ENCODE measurements around the gene NPIPA3. TPM values are rescaled to one million over a fixed set of nuclear protein-coding genes. Genes with fewer than 3 reads are reported as not detected.
"Not testable (repeated sequence)": the region's sequence is repeated elsewhere in the genome, so short reads cannot be mapped to it uniquely, and the experiment has no call there.

Gene NPIPA3
- total and polyA plus RNA-seq, 4 experiments from 2014 or later, result 0.30 to 2.9 (median 2.5) TPM; not detected in 1

DNA sequence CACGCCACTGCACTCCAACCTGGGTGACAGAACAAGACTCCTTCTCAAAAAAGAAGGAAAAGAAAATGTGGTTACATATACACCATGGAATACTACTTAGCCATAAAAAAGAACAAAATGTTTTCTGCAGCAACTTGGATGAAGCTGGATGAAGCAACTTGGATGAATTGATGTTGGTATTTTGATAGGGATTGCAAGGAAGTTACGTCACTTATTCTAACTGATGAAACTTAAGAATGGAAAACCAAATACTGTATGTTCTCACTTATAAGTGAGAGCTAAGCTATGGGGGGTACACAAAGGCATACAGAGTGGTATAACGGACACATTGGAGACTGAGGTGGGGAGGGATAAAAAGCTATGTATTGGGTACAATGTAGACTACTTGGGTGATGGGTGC lies 26.6 kb upstream of the NPIPA3 start:
- H3K36me3 ChIP-seq (ENCODE audit: insufficient read depth, low read length), result no peaks in the 10 kb centered on the region
- DNase-seq, result no peak
- no peak overlapping the region for H3K4me3 ChIP-seq (ENCODE audit: low read length in 2 of 2)
- H3K27me3 ChIP-seq (ENCODE audit: insufficient read depth, low read length), result no peaks in the 10 kb centered on the region
- Mint-ChIP-seq H3K9me3 (peaks cover 0 to 4% (median 0%) of the 10 kb centered on the region in 8 donors), H3K4me3 (no peak overlapping the region), H3K27me3 (peaks cover 6 to 10% of the 10 kb centered on the region in 2 donors), H3K36me3 (no peaks in the 10 kb centered on the region), H3K4me1 (peaks cover 0 to 17% (median 6%) of the 10 kb centered on the region in 4 donors), H3K27ac (no peak overlapping the region)
- ChIA-PET POLR2A (ENCODE audit: partially characterized antibody) (no interaction called here), CTCF (ENCODE audit: partially characterized antibody) (no interaction called here)
- no peaks in the 10 kb centered on the region for H3K4me1 ChIP-seq (ENCODE audit: insufficient read depth, low read length)
- intact Hi-C loops (cut with micrococcal nuclease), result no loop called here
- H3K27ac ChIP-seq (ENCODE audit: low read depth, low read length), result no peak overlapping the region
- no peaks in the 10 kb centered on the region for H3K9me3 ChIP-seq (ENCODE audit: control insufficient read depth in 1 of 2, low read length in 2 of 2)

DNA sequence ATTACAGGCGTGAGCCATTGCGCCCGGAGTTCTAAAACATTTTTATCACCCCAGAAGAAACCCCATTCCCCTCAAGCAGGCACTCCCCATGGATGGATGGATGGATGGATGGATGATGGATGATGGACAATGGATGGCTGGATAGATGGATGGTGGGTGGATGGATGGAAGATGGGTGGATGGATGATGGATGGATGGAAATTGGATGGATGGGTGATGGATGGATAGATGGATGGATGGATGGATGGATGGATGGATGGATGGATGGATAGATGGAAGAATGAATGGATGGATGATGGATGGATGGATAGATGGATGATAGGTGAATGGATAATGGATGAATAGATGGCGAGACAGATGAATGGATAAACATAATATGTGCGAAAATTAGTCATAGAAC lies 25.6 kb upstream of the NPIPA3 start:
- peaks cover 6 to 10% of the 10 kb centered on the region in 2 donors for H3K27me3 Mint-ChIP-seq
- H3K9me3 Mint-ChIP-seq, result peaks cover 0 to 4% (median 0%) of the 10 kb centered on the region in 8 donors
- Histone ChIP-seq H3K4me3 (ENCODE audit: low read length in 2 of 2) (no peak overlapping the region), H3K27me3 (ENCODE audit: insufficient read depth, low read length) (no peaks in the 10 kb centered on the region), H3K36me3 (ENCODE audit: insufficient read depth, low read length) (no peaks in the 10 kb centered on the region), H3K27ac (ENCODE audit: low read depth, low read length) (no peak overlapping the region), H3K9me3 (ENCODE audit: control insufficient read depth in 1 of 2, low read length in 2 of 2) (no peaks in the 10 kb centered on the region), H3K4me1 (ENCODE audit: insufficient read depth, low read length) (no peaks in the 10 kb centered on the region)
- no peaks in the 10 kb centered on the region for H3K36me3 Mint-ChIP-seq
- no peak overlapping the region for H3K4me3 Mint-ChIP-seq
- ChIA-PET CTCF (ENCODE audit: partially characterized antibody) (no interaction called here), POLR2A (ENCODE audit: partially characterized antibody) (no interaction called here)
- H3K4me1 Mint-ChIP-seq, result peaks cover 0 to 9% (median 2%) of the 10 kb centered on the region in 4 donors
- no peak overlapping the region for H3K27ac Mint-ChIP-seq
- no peak for DNase-seq
- intact Hi-C loops (cut with micrococcal nuclease), result no loop called here

DNA sequence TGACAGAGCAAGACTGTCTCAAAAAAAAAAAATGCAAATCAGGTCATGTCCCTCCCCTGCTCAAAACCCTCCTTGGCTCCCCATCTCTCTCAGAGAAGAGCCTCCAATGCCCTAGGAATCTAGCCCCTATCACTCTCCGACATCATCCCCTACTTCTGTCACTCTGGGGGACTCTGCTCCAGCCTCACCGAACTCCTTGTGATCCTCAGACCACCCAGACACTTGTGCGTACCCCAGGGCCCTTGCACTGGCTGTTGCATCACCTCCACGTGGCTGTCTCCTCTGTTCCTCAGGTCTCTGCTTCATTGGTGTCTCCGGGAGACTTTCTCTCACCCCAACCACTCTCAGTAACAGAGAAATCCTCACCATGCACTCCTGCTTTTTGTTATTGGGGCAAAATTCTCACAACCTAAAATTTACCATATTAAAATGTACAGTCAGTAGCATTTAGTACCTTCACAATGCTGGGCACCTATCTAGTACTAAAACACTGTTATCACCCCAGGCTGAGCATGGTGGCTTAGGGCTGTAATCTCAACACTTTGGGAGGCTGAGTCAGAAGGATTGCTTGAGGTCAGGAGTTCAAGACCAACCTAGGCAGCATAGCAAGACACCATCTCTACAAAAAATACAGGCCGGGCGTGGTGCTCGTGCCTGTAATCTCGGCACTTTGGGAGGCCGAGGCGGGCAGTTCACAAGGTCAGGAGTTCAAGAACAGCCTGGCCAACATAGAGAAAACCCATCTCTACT lies 24.3 kb upstream of the NPIPA3 start:
- POLR2A ChIA-PET (ENCODE audit: partially characterized antibody), result interaction anchor here (0.6 kb wide), 1 partner anchor 28 kb away, joined by 3 read pairs; no protein-coding TSS in a partner anchor
- no peak overlapping the region for H3K27ac Mint-ChIP-seq

DNA sequence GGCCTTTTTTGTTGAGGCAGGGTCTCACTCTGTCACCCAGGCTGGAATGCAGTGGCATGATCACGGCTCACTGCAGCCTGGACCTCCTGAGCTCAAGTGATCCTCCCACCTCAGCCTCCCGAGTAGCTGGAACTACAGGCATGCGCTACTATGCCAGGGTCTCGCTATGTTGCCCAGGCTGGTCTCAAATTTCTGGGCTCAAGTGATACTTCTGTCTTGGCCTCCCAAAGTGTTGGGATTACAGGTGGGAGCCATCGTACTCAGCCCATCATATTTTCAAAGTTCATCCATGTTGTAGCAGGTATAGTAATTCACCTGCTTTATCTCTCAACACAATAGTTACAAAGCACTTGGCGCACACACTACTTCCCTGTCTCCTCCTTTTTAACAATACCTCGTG lies 22.8 kb upstream of the NPIPA3 start:
- H3K27ac Mint-ChIP-seq; H3K36me3 Mint-ChIP-seq; H3K4me1 ChIP-seq (ENCODE audit: insufficient read depth, low read length); H3K4me3 ChIP-seq (ENCODE audit: low read length in 2 of 2); H3K27me3 ChIP-seq (ENCODE audit: insufficient read depth, low read length); intact Hi-C loops (cut with micrococcal nuclease); POLR2A ChIA-PET (ENCODE audit: partially characterized antibody); H3K9me3 ChIP-seq (ENCODE audit: control insufficient read depth in 1 of 2, low read length in 2 of 2); H3K4me3 Mint-ChIP-seq; CTCF ChIA-PET (ENCODE audit: partially characterized antibody); H3K27ac ChIP-seq (ENCODE audit: low read depth, low read length); H3K4me1 Mint-ChIP-seq; DNase-seq; H3K36me3 ChIP-seq (ENCODE audit: insufficient read depth, low read length); H3K9me3 Mint-ChIP-seq: not testable (repeated sequence)
- peaks cover 6 to 10% of the 10 kb centered on the region in 2 donors for H3K27me3 Mint-ChIP-seq

More for the DNA sequence above, 24.3 kb upstream of the NPIPA3 start:
- Histone ChIP-seq H3K27me3 (ENCODE audit: insufficient read depth, low read length) (no peaks in the 10 kb centered on the region), H3K27ac (ENCODE audit: low read depth, low read length) (no peak overlapping the region), H3K36me3 (ENCODE audit: insufficient read depth, low read length) (no peaks in the 10 kb centered on the region), H3K4me3 (ENCODE audit: low read length in 2 of 2) (no peak overlapping the region), H3K4me1 (ENCODE audit: insufficient read depth, low read length) (no peaks in the 10 kb centered on the region), H3K9me3 (ENCODE audit: control insufficient read depth in 1 of 2, low read length in 2 of 2) (no peaks in the 10 kb centered on the region)
- intact Hi-C loops (cut with micrococcal nuclease), result no loop called here
- no peaks in the 10 kb centered on the region for H3K36me3 Mint-ChIP-seq
- DNase-seq, result no peak
- CTCF ChIA-PET (ENCODE audit: partially characterized antibody), result no interaction called here
- no peak overlapping the region for H3K4me3 Mint-ChIP-seq
- peaks cover 0 to 4% (median 0%) of the 10 kb centered on the region in 8 donors for H3K9me3 Mint-ChIP-seq
- peaks cover 6 to 10% of the 10 kb centered on the region in 2 donors for H3K27me3 Mint-ChIP-seq
- peaks cover 0 to 1% (median 0%) of the 10 kb centered on the region in 4 donors for H3K4me1 Mint-ChIP-seq

DNA sequence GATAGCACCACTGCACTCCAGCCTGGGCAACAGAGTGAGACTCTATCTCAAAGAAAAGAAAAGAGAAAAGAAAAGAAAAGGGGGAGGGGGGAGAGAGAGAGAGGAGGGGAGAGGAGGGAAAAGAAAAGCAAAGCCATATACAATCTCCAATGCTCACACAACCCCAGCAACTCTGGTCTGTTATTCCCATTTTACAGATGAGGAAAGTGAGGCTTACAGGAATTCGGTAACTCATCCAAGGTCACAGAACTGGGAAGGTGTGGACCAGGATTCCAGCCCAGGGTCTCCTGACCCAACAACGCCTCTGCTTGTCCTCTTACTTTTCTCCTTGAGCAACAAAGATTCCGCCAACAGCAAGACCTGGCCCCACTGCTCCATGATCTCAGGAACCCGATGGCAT lies 22.1 kb upstream of the NPIPA3 start:
- H3K36me3 ChIP-seq (ENCODE audit: insufficient read depth, low read length), result no peaks in the 10 kb centered on the region
- ChIA-PET CTCF (ENCODE audit: partially characterized antibody) (no interaction called here), POLR2A (ENCODE audit: partially characterized antibody) (no interaction called here)
- H3K4me3 Mint-ChIP-seq, result no peak overlapping the region
- intact Hi-C loops (cut with micrococcal nuclease), result no loop called here
- no peak overlapping the region for H3K27ac Mint-ChIP-seq
- no peak for DNase-seq
- peaks cover 6 to 10% of the 10 kb centered on the region in 2 donors for H3K27me3 Mint-ChIP-seq
- H3K36me3 Mint-ChIP-seq, result no peaks in the 10 kb centered on the region
- H3K4me1 Mint-ChIP-seq, result no peaks in the 10 kb centered on the region
- H3K4me1 ChIP-seq (ENCODE audit: insufficient read depth, low read length), result no peaks in the 10 kb centered on the region
- no peak overlapping the region for H3K4me3 ChIP-seq (ENCODE audit: low read length in 2 of 2)
- H3K9me3 Mint-ChIP-seq, result peaks cover 0 to 2% (median 0%) of the 10 kb centered on the region in 8 donors
- no peaks in the 10 kb centered on the region for H3K27me3 ChIP-seq (ENCODE audit: insufficient read depth, low read length)
- no peaks in the 10 kb centered on the region for H3K9me3 ChIP-seq (ENCODE audit: control insufficient read depth in 1 of 2, low read length in 2 of 2)
- no peak overlapping the region for H3K27ac ChIP-seq (ENCODE audit: low read depth, low read length)

DNA sequence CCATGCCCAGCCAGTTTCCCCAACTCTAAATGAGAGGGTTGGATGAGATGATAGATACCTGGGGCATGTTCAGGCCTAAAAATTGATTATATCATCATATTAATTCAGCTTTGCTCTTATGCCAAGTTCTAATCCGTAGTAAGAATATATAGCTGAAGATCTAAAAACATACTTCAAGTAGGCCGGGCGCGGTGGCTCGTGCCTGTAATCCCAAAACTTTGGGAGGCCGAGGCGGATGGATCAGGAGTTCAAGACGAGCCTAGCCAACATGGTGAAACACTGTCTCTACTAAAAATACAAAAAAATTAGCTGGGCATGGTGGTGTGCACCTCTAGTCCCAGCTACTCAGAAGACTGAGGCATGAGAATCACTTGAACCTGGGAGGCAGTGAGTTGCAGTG lies 21.1 kb upstream of the NPIPA3 start:
- no peaks in the 10 kb centered on the region for H3K36me3 Mint-ChIP-seq
- no peak for DNase-seq
- Histone ChIP-seq H3K27me3 (ENCODE audit: insufficient read depth, low read length) (no peaks in the 10 kb centered on the region), H3K4me1 (ENCODE audit: insufficient read depth, low read length) (no peaks in the 10 kb centered on the region), H3K27ac (ENCODE audit: low read depth, low read length) (no peak overlapping the region), H3K36me3 (ENCODE audit: insufficient read depth, low read length) (no peaks in the 10 kb centered on the region), H3K4me3 (ENCODE audit: low read length in 2 of 2) (no peak overlapping the region), H3K9me3 (ENCODE audit: control insufficient read depth in 1 of 2, low read length in 2 of 2) (no peaks in the 10 kb centered on the region)
- H3K27ac Mint-ChIP-seq, result no peak overlapping the region
- no peaks in the 10 kb centered on the region for H3K4me1 Mint-ChIP-seq
- POLR2A ChIA-PET (ENCODE audit: partially characterized antibody), result no interaction called here
- peaks cover 0 to 2% (median 0%) of the 10 kb centered on the region in 8 donors for H3K9me3 Mint-ChIP-seq
- no peak overlapping the region for H3K4me3 Mint-ChIP-seq
- CTCF ChIA-PET (ENCODE audit: partially characterized antibody), result no interaction called here
- peaks cover 6 to 10% of the 10 kb centered on the region in 2 donors for H3K27me3 Mint-ChIP-seq
- intact Hi-C loops (cut with micrococcal nuclease), result no loop called here

DNA sequence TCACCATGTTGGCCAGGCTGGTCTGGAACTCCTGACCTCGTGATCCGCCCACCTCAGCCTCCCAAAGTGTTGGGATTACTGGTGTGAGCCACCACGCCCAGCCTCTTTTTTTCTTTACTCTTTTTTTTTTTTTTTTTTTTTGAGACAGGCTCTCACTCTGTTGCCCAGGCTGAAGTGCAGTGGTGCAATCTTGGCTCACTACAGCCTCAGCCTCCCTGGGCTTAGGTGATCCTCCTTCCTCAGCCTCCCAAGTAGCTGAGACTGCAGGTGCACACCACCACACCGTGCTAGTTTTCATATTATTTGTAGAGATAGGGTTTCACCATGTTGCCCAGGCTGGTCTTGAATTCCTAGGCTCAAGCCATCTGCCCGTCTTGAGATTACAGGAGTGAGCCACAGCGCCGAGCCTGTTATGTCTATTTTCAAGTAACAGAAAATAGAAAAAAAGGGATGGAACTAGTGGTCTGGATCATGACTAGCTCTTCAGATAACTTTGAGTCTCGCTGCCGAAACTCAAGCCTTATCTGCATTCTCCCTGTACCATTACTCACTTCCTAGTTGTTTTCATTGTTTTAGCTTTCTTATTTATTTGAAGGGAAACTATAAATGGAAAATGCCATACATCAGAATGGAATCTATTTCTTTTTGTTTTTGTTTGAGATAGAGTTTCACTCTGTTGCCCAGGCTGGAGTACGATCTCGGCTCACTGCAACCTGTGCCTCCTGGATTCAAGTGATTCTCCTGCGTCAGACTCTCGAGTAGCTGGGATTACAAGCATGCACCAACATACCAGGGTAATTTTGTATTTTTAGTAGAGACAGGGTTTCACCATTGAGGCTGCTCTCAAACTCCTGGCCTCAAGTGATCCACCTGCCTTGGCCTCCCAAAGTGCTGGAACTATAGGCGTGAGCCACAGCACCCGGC lies 17.1 kb upstream of the NPIPA3 start:
- POLR2A ChIA-PET (ENCODE audit: partially characterized antibody); H3K9me3 Mint-ChIP-seq; H3K4me3 ChIP-seq (ENCODE audit: low read length in 2 of 2); H3K27ac ChIP-seq (ENCODE audit: low read depth, low read length); H3K27me3 ChIP-seq (ENCODE audit: insufficient read depth, low read length); H3K27me3 Mint-ChIP-seq; H3K36me3 Mint-ChIP-seq; H3K4me3 Mint-ChIP-seq; intact Hi-C loops (cut with micrococcal nuclease); H3K36me3 ChIP-seq (ENCODE audit: insufficient read depth, low read length); H3K4me1 ChIP-seq (ENCODE audit: insufficient read depth, low read length); DNase-seq; CTCF ChIA-PET (ENCODE audit: partially characterized antibody); H3K27ac Mint-ChIP-seq; H3K4me1 Mint-ChIP-seq; H3K9me3 ChIP-seq (ENCODE audit: control insufficient read depth in 1 of 2, low read length in 2 of 2): not testable (repeated sequence)
